Measurements from ENCODE around the gene BMP2K.
"Not testable (repeated sequence)": the region's sequence is repeated elsewhere in the genome, so short reads cannot be mapped to it uniquely, and the experiment has no call there.

The BMP2K gene

GRCh38 chr4:78781924-78782323 is 5.8 kb downstream of the BMP2K start:
- no peak overlapping the region for H3K4me3 ChIP-seq (ENCODE audit: low read depth, low read length)
- no peak for DNase-seq (ENCODE audit: low read depth)
- no peak for TF ChIP-seq CTCF (conservative IDR thresholded peaks at IDR 0.05; ENCODE audit: low read depth, low read length)

- no peak overlapping the region for H3K4me3 ChIP-seq (ENCODE audit: low read depth, low read length)
- DNase-seq (ENCODE audit: low read depth) = peak; percentile 71
- TF ChIP-seq CTCF (conservative IDR thresholded peaks at IDR 0.05; ENCODE audit: low read depth, low read length) = no peak
These were observed 8.2 kb downstream of the BMP2K start for GRCh38 chr4:78784236-78784865.

DNA sequence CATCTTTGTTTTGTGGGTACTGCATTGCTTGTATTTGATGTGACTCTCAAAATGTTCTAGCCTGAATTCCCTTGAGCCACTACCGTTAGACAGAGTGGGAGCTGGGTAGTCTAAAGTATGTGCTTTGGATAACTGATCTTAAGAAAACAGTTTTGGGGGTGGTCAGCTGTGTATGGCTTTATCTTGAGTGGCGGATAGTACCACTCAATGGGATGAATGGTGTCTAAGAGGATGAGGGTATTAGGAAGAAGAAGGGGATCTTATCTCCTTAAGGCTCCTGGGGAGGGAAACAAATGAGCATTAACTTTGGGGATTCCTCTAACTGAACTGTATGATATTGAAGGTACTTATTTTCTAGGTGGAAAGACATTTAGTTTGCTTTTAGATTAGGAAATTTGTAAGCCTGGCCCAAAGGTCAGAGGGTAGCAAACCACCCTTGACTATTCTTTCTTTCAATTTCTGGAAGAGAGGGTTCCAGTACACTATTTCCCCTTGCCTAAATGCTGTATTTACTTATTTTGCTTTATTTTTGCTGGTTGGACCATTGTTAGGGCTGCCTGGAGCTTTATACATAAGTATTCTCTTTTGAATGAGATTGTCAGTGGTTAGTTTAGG is 11.3 kb downstream of the BMP2K start:
- no peak for DNase-seq (ENCODE audit: low read depth)
- no peak overlapping the region for H3K4me3 ChIP-seq (ENCODE audit: low read depth, low read length)
- no peak for TF ChIP-seq CTCF (conservative IDR thresholded peaks at IDR 0.05; ENCODE audit: low read depth, low read length)

- DNase-seq (ENCODE audit: low read depth) = no peak
- no peak for TF ChIP-seq CTCF (conservative IDR thresholded peaks at IDR 0.05; ENCODE audit: low read depth, low read length)
- H3K4me3 ChIP-seq (ENCODE audit: low read depth, low read length) = no peak overlapping the region
These were observed 12.1 kb downstream of the BMP2K start for GRCh38 chr4:78788007-78788889.

GRCh38 chr4:78795594-78796416 is 19.7 kb downstream of the BMP2K start:
- H3K4me3 ChIP-seq (ENCODE audit: low read depth, low read length); DNase-seq (ENCODE audit: low read depth): not testable (repeated sequence)

DNA sequence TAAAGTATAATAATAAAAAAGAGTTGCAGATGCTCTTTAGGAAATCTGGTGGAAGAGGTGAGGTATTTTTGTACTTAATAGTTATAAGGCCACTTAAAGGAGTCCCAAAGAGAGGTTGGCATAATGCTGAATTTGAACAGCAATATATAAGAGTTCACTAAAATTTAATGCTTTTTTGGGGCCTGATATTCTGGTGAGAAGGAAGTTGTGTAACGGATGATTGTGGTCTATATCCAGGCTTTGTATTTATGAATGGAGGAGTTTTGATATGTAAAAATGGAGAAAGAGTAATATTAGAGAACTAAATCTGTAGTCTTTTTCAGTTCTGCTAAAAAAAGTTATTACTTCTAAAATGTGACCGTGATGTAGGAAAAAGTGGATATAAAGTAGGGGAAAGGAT is 20.4 kb downstream of the BMP2K start:
- DNase-seq (ENCODE audit: low read depth) = no peak
- no peak overlapping the region for H3K4me3 ChIP-seq (ENCODE audit: low read depth, low read length)
- TF ChIP-seq CTCF (conservative IDR thresholded peaks at IDR 0.05; ENCODE audit: low read depth, low read length) = no peak

All from choroid plexus epithelial cell (primary cell).